HG02678 (cell line): Measurements from ENCODE around the gene FAM168A.

Experiments used
- ATAC-seq: cut with Tn5 transposase; IDR thresholded peaks from one replicate; pipeline ENCODE4 v1.9.1; 2021; ENCODE audit warnings: mild to moderate bottlenecking, moderate library complexity; ENCODE audit not compliant: unreplicated experiment

Gene FAM168A

GRCh38 chr11:73563539-73564200, 34.2 kb downstream of the FAM168A start:
- ATAC-seq, result no peak

DNA sequence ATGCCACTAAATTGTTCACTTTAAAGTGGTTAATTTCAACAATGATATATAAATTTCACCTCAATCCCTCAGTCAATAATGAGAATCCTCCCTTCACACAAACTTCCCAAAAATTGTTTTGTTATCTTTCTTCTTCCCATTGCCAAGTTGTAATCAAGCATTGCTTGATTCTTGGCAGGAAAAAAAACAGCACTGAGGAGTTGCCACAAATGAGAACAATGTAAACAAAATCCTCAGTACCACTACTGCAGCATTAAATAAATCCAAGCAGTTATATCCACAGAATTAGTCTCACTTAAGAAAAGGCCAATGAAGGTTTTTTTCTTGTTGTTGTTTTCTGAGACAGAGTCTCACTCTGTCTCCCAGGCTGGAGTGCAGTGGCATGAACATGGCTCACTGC, 38.2 kb downstream of the FAM168A start:
- no peak for ATAC-seq

DNA sequence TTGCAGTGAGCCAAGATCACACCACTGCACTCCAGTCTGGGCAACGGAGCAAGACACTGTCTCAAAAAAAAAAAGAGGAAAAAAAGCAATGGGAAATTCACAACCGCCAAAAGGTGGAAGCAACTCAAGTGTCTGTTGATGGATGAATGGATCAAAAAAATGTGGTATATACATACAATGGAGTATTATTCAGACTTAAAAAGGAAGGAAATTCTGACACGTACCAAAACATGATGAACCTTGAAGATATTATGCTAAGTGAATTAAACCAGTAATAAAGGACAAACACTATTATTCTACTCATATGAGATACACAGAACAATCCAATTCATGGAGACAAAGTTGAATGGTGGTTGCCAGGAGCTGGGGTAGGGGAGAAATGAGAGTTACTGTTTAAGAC, 40.9 kb downstream of the FAM168A start:
- no peak for ATAC-seq

GRCh38 chr11:73555615-73556014, 42.3 kb downstream of the FAM168A start:
- no peak for ATAC-seq

GRCh38 chr11:73554671-73555320, 43.1 kb downstream of the FAM168A start:
- ATAC-seq, result no peak

DNA sequence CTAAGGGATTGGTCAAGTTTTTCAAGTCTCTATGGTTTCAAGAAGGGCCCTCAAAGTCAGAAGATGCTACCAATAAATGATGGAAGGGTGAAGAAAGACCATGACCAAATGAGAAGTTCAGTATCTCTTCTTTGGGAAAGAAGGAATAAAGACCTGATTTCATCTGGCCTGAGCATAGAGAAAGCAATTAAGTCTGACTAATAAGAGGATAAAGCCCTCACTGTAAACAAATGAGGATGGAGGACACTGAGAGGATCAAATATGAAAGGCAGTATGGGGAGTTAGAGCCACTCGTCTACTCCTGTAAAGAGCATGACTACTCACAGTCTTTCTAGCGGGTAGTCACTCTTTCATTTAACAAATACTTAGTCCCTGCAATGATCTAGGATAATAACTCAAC, 44.6 kb downstream of the FAM168A start:
- no peak for ATAC-seq

GRCh38 chr11:73551677-73552076, 46.2 kb downstream of the FAM168A start:
- no peak for ATAC-seq

DNA sequence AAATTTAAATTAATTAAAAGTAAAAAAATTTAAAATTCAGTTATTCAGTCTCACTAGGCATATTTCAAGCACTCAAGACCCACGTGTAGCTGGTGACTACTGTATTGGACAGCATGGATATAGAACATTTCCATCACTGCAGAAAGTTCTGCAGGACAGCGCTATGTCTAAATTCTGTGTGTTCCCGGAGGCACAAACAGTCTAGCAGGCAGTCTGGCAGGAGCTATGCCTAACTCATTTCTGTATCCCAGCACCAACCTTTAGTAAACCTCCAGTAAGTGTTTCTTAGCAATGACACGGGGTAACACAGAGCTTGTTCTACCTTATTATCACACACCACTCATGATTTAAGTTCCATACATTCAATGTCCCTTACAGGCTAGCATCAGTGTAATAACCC, 48.5 kb downstream of the FAM168A start:
- no peak for ATAC-seq

DNA sequence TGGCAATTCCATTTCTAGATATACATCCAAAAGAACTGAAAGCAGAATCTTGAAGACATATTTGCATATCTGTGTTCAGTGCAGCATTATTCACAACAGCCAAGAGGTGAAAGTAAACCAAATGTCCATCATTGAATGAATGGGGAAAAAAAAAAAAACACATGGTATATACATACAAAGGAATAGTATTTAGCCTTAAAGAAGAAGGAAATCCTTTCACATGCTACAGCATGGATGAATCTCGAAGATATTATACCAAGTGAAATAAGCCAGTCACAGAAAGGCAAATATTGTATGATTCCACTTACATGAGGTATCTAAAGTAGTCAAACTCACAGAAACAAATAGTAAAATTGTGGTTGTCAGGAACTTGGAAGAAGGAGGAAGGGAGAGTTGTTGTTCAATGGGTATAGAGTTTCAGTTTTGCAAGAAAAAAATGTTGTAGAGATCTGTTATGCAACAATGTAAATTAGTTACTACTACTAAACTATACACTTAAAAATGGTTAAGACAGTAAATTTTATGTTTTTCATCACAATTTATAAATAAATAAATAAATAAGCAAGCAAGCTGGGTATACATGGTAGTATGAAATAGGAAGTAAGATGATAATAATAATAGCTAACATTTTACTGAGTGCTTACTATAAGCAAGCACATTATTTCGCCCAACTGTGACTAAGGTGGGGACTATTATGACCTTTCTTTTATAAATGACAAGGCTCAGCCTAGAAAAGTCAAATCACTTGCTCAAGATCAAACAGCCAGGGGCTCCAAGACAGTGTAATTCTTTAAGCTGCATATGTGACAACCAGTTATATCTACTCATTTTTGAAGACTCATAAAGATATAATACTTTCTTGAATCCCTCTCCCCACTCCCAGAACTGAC, 50.0 kb downstream of the FAM168A start:
- no peak for ATAC-seq

GRCh38 chr11:73542175-73542574, 55.7 kb downstream of the FAM168A start:
- ATAC-seq, result no peak

DNA sequence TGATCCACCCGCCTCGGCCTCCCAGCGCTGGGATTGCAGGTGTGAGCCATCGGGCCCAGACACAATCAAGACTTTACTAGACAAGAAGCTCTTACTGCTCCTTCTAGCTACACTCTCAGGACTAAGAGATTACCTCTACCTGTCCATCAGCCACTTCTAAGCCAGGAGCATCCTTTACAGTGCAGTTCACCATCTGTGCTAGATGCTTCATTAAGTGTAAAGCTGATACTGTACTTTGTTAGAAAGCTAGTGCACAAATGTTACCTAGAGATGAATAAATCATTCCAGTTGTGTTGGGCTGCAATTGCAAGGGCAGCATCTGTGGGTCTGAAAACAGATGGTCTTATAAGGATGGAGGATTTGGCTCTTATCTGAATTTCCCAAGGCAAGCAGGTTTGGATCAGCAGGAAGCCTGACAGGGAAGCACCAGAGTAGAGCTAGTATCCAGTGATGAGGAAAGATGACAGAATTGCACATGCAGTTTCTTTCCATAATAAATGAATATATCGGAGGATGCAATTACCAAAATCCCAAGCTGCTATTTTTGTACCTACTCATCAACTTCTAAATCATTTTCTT, 58.3 kb downstream of the FAM168A start:
- no peak for ATAC-seq

- ATAC-seq, result peak; percentile 66
These were observed 59.5 kb downstream of the FAM168A start for GRCh38 chr11:73538381-73538872.

- no peak for ATAC-seq
These were observed 59.9 kb downstream of the FAM168A start for GRCh38 chr11:73537969-73538368.

GRCh38 chr11:73536961-73537360, 61.0 kb downstream of the FAM168A start:
- no peak for ATAC-seq

- ATAC-seq, result no peak
These were observed 65.6 kb downstream of the FAM168A start for GRCh38 chr11:73532310-73532709.

DNA sequence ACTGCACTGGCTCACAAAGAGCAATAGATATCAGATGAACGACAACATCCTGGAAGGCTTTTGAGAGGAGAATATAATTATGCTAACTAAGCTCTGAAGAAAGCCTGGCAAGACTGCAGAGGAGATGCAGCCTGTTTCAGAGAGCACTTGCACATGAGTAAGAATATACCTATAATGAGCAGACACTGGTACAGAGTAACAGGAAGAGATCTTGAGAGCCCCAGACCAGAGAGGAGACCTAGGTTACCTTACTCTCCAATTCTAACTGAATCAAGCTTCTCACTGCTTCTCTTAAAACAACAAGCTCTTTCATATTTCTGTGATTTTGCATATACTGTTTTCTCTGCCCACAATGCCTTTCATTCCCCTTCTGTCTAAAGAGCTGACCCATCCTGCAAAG, 66.5 kb downstream of the FAM168A start:
- ATAC-seq, result no peak

GRCh38 chr11:73530109-73530508, 67.8 kb downstream of the FAM168A start:
- no peak for ATAC-seq

DNA sequence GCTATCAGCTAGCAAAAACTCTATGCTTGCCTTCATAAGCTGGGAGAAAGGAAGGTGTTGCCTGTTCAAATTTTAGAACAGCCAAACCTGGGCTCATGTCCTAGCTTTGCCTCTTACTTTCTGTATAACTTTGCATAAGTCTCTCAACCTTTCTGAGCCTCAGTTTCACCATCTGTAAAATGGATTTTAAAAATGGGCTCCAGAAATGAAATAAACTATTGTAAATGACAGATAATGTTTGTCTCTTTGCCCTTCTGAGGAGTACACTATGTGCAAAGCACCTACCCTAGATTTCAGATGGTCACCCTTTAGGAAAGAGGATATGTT, 68.7 kb downstream of the FAM168A start:
- no peak for ATAC-seq

- no peak for ATAC-seq
These were observed 69.3 kb downstream of the FAM168A start for GRCh38 chr11:73528483-73529203.

DNA sequence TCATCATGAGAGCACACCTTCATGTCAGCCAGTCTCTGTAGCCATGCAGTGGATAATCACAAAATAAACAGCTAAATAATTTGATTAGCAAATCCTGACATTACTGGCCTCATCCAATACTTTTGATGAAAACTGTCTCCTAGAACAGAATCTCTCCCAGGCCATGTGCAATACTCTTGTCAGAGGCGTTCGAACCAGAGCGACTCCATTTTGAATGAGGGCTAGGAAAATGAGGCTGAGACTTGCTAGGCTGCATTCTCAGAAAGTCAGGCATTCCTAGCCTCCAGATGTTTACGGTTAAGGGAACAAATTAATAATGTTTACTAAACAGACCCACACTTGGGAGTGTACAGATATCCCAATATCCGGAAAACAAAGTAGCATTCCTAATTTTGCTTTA, 69.9 kb downstream of the FAM168A start:
- no peak for ATAC-seq

DNA sequence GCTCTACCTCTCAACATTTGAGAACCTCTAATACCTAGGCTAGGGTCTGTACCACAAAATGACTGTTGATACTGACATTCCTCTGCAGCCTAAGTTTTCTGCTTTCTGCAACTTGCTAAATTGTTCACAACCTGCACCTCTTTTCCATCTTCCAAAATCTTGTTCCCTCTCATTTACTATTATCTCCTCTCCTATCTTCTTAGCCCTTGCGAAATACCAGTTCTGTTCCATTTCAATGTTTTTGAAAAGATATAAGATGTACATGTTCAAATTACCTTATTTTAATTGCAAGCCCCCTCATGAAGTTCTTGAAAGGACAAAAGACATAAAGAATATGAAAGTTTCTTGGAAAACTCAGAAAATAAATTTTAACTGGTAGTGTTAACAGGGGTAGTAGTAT, 72.3 kb downstream of the FAM168A start:
- ATAC-seq, result no peak
